GM12878 (cell line): Measurements from ENCODE around the gene RHOT1. TPM values are rescaled to one million over a fixed set of nuclear protein-coding genes. Genes with fewer than 3 reads are reported as not detected.
A peak's percentile ranks its signal among the peaks of the same experiment; 100 is the strongest.

Experiments
- ATF7 ChIP-seq: fragments of 450-650 bp; IDR thresholded peaks from 2 replicates; pipeline ENCODE4 v1.6.1; 2016; ENCODE audit warnings: low read depth, mild to moderate bottlenecking
- BACH1 ChIP-seq: fragments of 450-650 bp; IDR thresholded peaks from 2 replicates; pipeline ENCODE4 v1.6.1; 2017; ENCODE audit warnings: mild to moderate bottlenecking, borderline replicate concordance
- CBX3 ChIP-seq: fragments of 200-600 bp; sonication (generic); IDR thresholded peaks from 2 replicates; pipeline ENCODE4 v1.6.1; 2016; ENCODE audit warnings: low read depth, borderline replicate concordance
- CHD2 ChIP-seq: IDR thresholded peaks from 2 replicates; pipeline ENCODE4 v1.6.1; 2011; ENCODE audit warnings: low read depth, low read length, improper control_type of control experiment, borderline replicate concordance
- CTCF ChIP-seq, 3 experiments: IDR thresholded peaks in 2 of 3; conservative IDR thresholded peaks in 1 of 3; 2 replicates each; pipeline ENCODE4 v1.5.1; 2011; ENCODE audit warnings: low read depth in 3 of 3, low read length in 3 of 3, mild to moderate bottlenecking in 3 of 3, control low read depth in 2 of 3, moderate library complexity in 2 of 3, inconsistent platforms in 1 of 3, mixed read lengths in 1 of 3; ENCODE audit not compliant: control insufficient read depth in 2 of 3, insufficient read depth in 1 of 3; ENCODE audit errors: extremely low read depth in 1 of 3
- DPF2 ChIP-seq: fragments of 450-650 bp; IDR thresholded peaks from 2 replicates; pipeline ENCODE4 v1.6.1; 2017; ENCODE audit warnings: mild to moderate bottlenecking
- EGR1 ChIP-seq, 2 experiments: IDR thresholded peaks; 1 replicate in 1 of 2; 2 replicates in 1 of 2; pipeline ENCODE4 v1.6.1; 2011 to 2012; ENCODE audit warnings: low read depth in 2 of 2, low read length in 2 of 2, borderline replicate concordance in 1 of 2, mild to moderate bottlenecking in 1 of 2, moderate library complexity in 1 of 2
- ESRRA ChIP-seq: IDR thresholded peaks from 2 replicates; pipeline ENCODE4 v1.6.1; 2012; ENCODE audit warnings: mild to moderate bottlenecking, low read length, improper control_type of control experiment
- FOXK2 ChIP-seq: fragments of 450-650 bp; IDR thresholded peaks from 2 replicates; pipeline ENCODE4 v1.6.1; 2017; ENCODE audit warnings: mild to moderate bottlenecking, moderate library complexity
- GABPA ChIP-seq: IDR thresholded peaks from 2 replicates; pipeline ENCODE4 v1.6.1; 2014; ENCODE audit warnings: antibody characterized with exemption, low read depth, mild to moderate bottlenecking, inconsistent platforms
- HDAC6 ChIP-seq: fragments of 200-600 bp; sonication (generic); IDR thresholded peaks from one replicate; pipeline ENCODE4 v1.8.0; 2017; ENCODE audit warnings: antibody characterized with exemption; ENCODE audit not compliant: unreplicated experiment
- IKZF1 ChIP-seq: fragments of 450-650 bp; conservative IDR thresholded peaks from 2 replicates; pipeline ENCODE4 v1.6.1; 2017; ENCODE audit warnings: antibody characterized with exemption, mild to moderate bottlenecking
- KDM1A ChIP-seq: fragments of 200-600 bp; sonication (generic); IDR thresholded peaks from 2 replicates; pipeline ENCODE4 v1.6.1; 2016; ENCODE audit warnings: borderline replicate concordance
- NFYA ChIP-seq: IDR thresholded peaks from 2 replicates; pipeline ENCODE4 v1.6.1; 2011; ENCODE audit warnings: low read depth, mild to moderate bottlenecking, low read length, improper control_type of control experiment, borderline replicate concordance
- NR2F1 ChIP-seq: fragments of 450-650 bp; conservative IDR thresholded peaks from 2 replicates; pipeline ENCODE4 v1.6.1; 2017; ENCODE audit warnings: mild to moderate bottlenecking
- PAX5 ChIP-seq: IDR thresholded peaks from 2 replicates; pipeline ENCODE4 v1.6.1; 2011; ENCODE audit warnings: low read depth, low read length, borderline replicate concordance
- POLR2AphosphoS5 ChIP-seq: IDR thresholded peaks from 2 replicates; pipeline ENCODE4 v1.6.1; 2011; ENCODE audit warnings: mild to moderate bottlenecking, low read length, inconsistent platforms
- POU2F2 ChIP-seq: IDR thresholded peaks from 3 replicates; pipeline ENCODE4 v1.6.1; 2011; ENCODE audit warnings: low read depth, mild to moderate bottlenecking, low read length, borderline replicate concordance
- RCOR1 ChIP-seq: conservative IDR thresholded peaks from 2 replicates; pipeline ENCODE4 v1.6.1; 2012; ENCODE audit warnings: low read depth, low read length, improper control_type of control experiment
- SMC3 ChIP-seq: IDR thresholded peaks from 2 replicates; pipeline ENCODE4 v1.6.1; 2011; ENCODE audit warnings: low read length, improper control_type of control experiment, borderline replicate concordance
- SP1 ChIP-seq: IDR thresholded peaks from one replicate; pipeline ENCODE4 v1.6.1; 2011; ENCODE audit warnings: low read depth, low read length
- TBL1XR1 ChIP-seq: IDR thresholded peaks from 2 replicates; pipeline ENCODE4 v1.6.1; 2012; ENCODE audit warnings: low read depth, low read length, improper control_type of control experiment
- TCF7 ChIP-seq: IDR thresholded peaks from 2 replicates; pipeline ENCODE4 v1.6.1; 2014; ENCODE audit warnings: antibody characterized with exemption, borderline replicate concordance
- WRNIP1 ChIP-seq: IDR thresholded peaks from 2 replicates; pipeline ENCODE4 v1.6.1; 2011; ENCODE audit warnings: low read depth, low read length, improper control_type of control experiment, borderline replicate concordance
- ZNF217 ChIP-seq: fragments of 450-650 bp; IDR thresholded peaks from 2 replicates; pipeline ENCODE4 v1.6.1; 2017; ENCODE audit warnings: antibody characterized with exemption, mild to moderate bottlenecking
- ZZZ3 ChIP-seq: IDR thresholded peaks from 2 replicates; pipeline ENCODE4 v1.6.1; 2011; ENCODE audit warnings: low read depth; ENCODE audit not compliant: control insufficient read depth, insufficient read length
- polyA plus RNA-seq, 11 experiments: library from polyadenylated mRNA; depleted of rRNA in 4 of 11; unstranded in 6 of 11; stranded (reverse) in 5 of 11; fragments of >200 nt; fragmentation: Nextera tagmentation in 4 of 11; fragmentation: Illumina TruSeq in 1 of 11; extraction: Ambion mirVana in 4 of 11; extraction: Trizol in 1 of 11; gene quantifications; 1 replicate in 1 of 11; 2 replicates in 10 of 11; pipeline versions ENCODE4 v1.2.1 to v1.2.3, GENCODE V29; 2011 to 2016; ENCODE audit warnings: inconsistent platforms in 2 of 11, missing spikeins in 2 of 11, low read depth in 1 of 11
- total RNA-seq, 4 experiments: library from RNA; depleted of rRNA in 3 of 4; stranded (reverse); fragments of >200 nt in 3 of 4; fragmentation: Illumina TruSeq in 1 of 4; extraction: Trizol in 1 of 4; gene quantifications; 2 replicates each; pipeline versions ENCODE4 v1.2.1 to v1.2.3, GENCODE V29; 2013 to 2021
- TF ChIP-seq, protein P1 (sequence below): fragments of 450-650 bp; formaldehyde crosslinking; IDR thresholded peaks from 2 replicates; pipeline ENCODE4 v1.4.0; 2020; ENCODE audit warnings: mild to moderate bottlenecking, moderate library complexity
- TF ChIP-seq, protein P2 (sequence below): IDR thresholded peaks from 2 replicates; pipeline ENCODE4 v1.6.1; 2011; ENCODE audit warnings: borderline replicate concordance, low read depth, mild to moderate bottlenecking, moderate library complexity, mixed read lengths, low read length; ENCODE audit not compliant: insufficient read depth; ENCODE audit errors: extremely low read length

RHOT1 gene
- total and polyA plus RNA-seq, 10 of the 15 experiments (the other 5 are each of a cell fraction or from before 2014, with no cell fraction given) = 13.3 to 68.2 (median 22.8) TPM

GRCh38 chr17:32253117-32253611, 110.9 kb downstream of the RHOT1 start (continued):
- no peak for TF ChIP-seq CBX3
- no peak for TF ChIP-seq NR2F1
- no peak for TF ChIP-seq DPF2
- no peak for TF ChIP-seq ESRRA
- no peak for TF ChIP-seq RCOR1
- TF ChIP-seq, protein P1, sequence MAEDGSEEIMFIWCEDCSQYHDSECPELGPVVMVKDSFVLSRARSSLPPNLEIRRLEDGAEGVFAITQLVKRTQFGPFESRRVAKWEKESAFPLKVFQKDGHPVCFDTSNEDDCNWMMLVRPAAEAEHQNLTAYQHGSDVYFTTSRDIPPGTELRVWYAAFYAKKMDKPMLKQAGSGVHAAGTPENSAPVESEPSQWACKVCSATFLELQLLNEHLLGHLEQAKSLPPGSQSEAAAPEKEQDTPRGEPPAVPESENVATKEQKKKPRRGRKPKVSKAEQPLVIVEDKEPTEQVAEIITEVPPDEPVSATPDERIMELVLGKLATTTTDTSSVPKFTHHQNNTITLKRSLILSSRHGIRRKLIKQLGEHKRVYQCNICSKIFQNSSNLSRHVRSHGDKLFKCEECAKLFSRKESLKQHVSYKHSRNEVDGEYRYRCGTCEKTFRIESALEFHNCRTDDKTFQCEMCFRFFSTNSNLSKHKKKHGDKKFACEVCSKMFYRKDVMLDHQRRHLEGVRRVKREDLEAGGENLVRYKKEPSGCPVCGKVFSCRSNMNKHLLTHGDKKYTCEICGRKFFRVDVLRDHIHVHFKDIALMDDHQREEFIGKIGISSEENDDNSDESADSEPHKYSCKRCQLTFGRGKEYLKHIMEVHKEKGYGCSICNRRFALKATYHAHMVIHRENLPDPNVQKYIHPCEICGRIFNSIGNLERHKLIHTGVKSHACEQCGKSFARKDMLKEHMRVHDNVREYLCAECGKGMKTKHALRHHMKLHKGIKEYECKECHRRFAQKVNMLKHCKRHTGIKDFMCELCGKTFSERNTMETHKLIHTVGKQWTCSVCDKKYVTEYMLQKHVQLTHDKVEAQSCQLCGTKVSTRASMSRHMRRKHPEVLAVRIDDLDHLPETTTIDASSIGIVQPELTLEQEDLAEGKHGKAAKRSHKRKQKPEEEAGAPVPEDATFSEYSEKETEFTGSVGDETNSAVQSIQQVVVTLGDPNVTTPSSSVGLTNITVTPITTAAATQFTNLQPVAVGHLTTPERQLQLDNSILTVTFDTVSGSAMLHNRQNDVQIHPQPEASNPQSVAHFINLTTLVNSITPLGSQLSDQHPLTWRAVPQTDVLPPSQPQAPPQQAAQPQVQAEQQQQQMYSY = no peak
- 0 out of 2 replicates have a peak, but pooled peaks have one; percentile 81 for TF ChIP-seq WRNIP1
- TF ChIP-seq, protein P2, sequence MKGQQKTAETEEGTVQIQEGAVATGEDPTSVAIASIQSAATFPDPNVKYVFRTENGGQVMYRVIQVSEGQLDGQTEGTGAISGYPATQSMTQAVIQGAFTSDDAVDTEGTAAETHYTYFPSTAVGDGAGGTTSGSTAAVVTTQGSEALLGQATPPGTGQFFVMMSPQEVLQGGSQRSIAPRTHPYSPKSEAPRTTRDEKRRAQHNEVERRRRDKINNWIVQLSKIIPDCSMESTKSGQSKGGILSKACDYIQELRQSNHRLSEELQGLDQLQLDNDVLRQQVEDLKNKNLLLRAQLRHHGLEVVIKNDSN = no peak
- TF ChIP-seq CTCF (IDR thresholded peaks at IDR 0.05 in 2 of 3, conservative IDR thresholded peaks at IDR 0.05 in 1 of 3; ENCODE audit: control insufficient read depth in 2 of 3, extremely low read depth in 1 of 3, insufficient read depth in 1 of 3, low read depth in 3 of 3, low read length in 3 of 3) = peak; percentile 98 to 99 (median 99); a peak in 5 of 6 replicates
- no peak for TF ChIP-seq CHD2
- TF ChIP-seq SP1 = no peak
- TF ChIP-seq BACH1 = no peak
- no peak for TF ChIP-seq EGR1 (IDR thresholded peaks at IDR 0.05; ENCODE audit: borderline replicate concordance in 1 of 2, low read depth in 2 of 2, low read length in 2 of 2)
- TF ChIP-seq IKZF1 = no peak
- peak; percentile 97 for TF ChIP-seq SMC3
- no peak for TF ChIP-seq GABPA
- peak; percentile 37; the same call in 1 of the 3 replicates for TF ChIP-seq POU2F2
- no peak for TF ChIP-seq POLR2AphosphoS5
- no peak for TF ChIP-seq ZZZ3
- TF ChIP-seq ATF7 = no peak
- no peak for TF ChIP-seq PAX5
- no peak for TF ChIP-seq HDAC6
- no peak for TF ChIP-seq ZNF217
- no peak for TF ChIP-seq TCF7
- no peak for TF ChIP-seq FOXK2
- 0 out of 2 replicates have a peak, but pooled peaks have one; percentile 24 for TF ChIP-seq TBL1XR1
- TF ChIP-seq KDM1A = no peak
- no peak for TF ChIP-seq NFYA
